OCI-LY1 (cell line): Measurements from ENCODE around the gene CDKAL1.

Source experiments
- EZH2 ChIP-seq: fragments of 200-600 bp; sonication (generic), shearing (Covaris generic); IDR thresholded peaks from 2 replicates; pipeline ENCODE4 v1.8.0; 2017; ENCODE audit warnings: borderline replicate concordance, mixed run types, mild to moderate bottlenecking, antibody characterized with exemption, low read length, moderate library complexity, mixed read lengths
- TF ChIP-seq, protein P1 (sequence below): fragments of 200-600 bp; sonication (generic), shearing (Covaris generic); IDR thresholded peaks from 2 replicates; pipeline ENCODE4 v1.5.1; 2017; ENCODE audit warnings: mild to moderate bottlenecking, antibody characterized with exemption, low read length, moderate library complexity, mixed read lengths

DNA sequence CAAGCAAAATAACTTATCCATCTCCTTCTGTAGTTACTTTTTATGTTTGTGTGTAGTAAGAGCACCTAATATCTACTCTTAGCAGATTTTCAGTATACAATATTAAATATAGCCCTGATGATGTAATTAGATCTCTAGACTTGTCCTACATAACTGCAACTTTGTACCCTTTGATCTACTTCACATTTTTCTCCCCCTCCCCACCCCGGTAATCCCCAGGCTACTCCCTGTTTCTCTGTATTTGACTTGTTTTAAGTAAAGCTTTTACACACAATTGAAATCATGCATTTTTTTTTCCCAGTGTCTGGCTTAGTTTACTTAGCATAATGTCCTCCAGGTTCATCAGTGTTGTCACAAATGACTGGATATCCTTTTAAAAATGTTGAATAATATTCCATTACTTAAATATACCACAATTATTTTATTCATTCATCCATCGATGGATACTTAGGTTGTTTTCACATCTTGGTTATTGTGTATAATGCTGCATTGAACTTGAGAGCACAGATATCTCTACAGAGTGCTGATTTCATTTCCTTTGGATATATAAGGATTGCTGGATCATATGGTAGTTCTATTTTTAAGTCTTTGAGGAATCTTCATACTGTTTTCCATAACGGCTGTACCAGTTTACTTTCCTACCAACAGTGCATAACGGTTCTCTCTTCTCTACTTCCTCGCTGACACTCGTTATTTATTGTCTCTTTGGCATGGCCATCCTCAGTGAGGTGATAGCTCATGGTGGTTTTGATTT, 212.7 kb downstream of the CDKAL1 start:
- TF ChIP-seq, protein P1, sequence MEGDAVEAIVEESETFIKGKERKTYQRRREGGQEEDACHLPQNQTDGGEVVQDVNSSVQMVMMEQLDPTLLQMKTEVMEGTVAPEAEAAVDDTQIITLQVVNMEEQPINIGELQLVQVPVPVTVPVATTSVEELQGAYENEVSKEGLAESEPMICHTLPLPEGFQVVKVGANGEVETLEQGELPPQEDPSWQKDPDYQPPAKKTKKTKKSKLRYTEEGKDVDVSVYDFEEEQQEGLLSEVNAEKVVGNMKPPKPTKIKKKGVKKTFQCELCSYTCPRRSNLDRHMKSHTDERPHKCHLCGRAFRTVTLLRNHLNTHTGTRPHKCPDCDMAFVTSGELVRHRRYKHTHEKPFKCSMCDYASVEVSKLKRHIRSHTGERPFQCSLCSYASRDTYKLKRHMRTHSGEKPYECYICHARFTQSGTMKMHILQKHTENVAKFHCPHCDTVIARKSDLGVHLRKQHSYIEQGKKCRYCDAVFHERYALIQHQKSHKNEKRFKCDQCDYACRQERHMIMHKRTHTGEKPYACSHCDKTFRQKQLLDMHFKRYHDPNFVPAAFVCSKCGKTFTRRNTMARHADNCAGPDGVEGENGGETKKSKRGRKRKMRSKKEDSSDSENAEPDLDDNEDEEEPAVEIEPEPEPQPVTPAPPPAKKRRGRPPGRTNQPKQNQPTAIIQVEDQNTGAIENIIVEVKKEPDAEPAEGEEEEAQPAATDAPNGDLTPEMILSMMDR, result no peak
- TF ChIP-seq EZH2, result no peak
